ENCODE results near the gene CACNB4. TPM values are rescaled to one million over a fixed set of nuclear protein-coding genes. Genes with fewer than 3 reads are reported as not detected.

The CACNB4 gene
- total and polyA plus RNA-seq, 9 of the 15 experiments (the other 6 are each of a cell fraction or from before 2014, with no cell fraction given): 0.01 to 0.20 (median 0.04) TPM; not detected in 1

- TF ChIP-seq CUX1 (CRISPR knock-in tag; IDR thresholded peaks at IDR 0.05) (no peak), HDAC1 (IDR thresholded peaks at IDR 0.05) (peak in 1 of 2 experiments; percentile 97; a peak in 2 of 4 replicates), KDM5B (IDR thresholded peaks at IDR 0.05; ENCODE audit: insufficient replicate concordance, low read depth, low read length) (no peak), EZH2 (IDR thresholded peaks at IDR 0.05; ENCODE audit: borderline replicate concordance, low read depth, low read length) (no peak), MAFK (IDR thresholded peaks at IDR 0.05; ENCODE audit: low read length) (peak; percentile 27; the same call in 1 of the 2 replicates), ESRRA (IDR thresholded peaks at IDR 0.05; ENCODE audit: borderline replicate concordance, low read depth) (peak; percentile 57; the same call in 1 of the 2 replicates), BACH1 (tag; IDR thresholded peaks at IDR 0.05) (0 out of 2 replicates have a peak, but pooled peaks have one; percentile 31), DPF2 (IDR thresholded peaks at IDR 0.05) (peak; percentile 82), ARID1B (IDR thresholded peaks at IDR 0.05) (peak; percentile 88), MLLT1 (IDR thresholded peaks at IDR 0.05) (peak in 1 of 2 experiments; percentile 51; a peak in 1 of 4 replicates)
- TF ChIP-seq, protein P1, sequence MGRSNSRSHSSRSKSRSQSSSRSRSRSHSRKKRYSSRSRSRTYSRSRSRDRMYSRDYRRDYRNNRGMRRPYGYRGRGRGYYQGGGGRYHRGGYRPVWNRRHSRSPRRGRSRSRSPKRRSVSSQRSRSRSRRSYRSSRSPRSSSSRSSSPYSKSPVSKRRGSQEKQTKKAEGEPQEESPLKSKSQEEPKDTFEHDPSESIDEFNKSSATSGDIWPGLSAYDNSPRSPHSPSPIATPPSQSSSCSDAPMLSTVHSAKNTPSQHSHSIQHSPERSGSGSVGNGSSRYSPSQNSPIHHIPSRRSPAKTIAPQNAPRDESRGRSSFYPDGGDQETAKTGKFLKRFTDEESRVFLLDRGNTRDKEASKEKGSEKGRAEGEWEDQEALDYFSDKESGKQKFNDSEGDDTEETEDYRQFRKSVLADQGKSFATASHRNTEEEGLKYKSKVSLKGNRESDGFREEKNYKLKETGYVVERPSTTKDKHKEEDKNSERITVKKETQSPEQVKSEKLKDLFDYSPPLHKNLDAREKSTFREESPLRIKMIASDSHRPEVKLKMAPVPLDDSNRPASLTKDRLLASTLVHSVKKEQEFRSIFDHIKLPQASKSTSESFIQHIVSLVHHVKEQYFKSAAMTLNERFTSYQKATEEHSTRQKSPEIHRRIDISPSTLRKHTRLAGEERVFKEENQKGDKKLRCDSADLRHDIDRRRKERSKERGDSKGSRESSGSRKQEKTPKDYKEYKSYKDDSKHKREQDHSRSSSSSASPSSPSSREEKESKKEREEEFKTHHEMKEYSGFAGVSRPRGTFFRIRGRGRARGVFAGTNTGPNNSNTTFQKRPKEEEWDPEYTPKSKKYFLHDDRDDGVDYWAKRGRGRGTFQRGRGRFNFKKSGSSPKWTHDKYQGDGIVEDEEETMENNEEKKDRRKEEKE (IDR thresholded peaks at IDR 0.05; ENCODE audit: borderline replicate concordance in 1 of 2, control insufficient read depth in 1 of 2, low read depth in 2 of 2, low read length in 1 of 2): no peak
- TF ChIP-seq, protein P2, sequence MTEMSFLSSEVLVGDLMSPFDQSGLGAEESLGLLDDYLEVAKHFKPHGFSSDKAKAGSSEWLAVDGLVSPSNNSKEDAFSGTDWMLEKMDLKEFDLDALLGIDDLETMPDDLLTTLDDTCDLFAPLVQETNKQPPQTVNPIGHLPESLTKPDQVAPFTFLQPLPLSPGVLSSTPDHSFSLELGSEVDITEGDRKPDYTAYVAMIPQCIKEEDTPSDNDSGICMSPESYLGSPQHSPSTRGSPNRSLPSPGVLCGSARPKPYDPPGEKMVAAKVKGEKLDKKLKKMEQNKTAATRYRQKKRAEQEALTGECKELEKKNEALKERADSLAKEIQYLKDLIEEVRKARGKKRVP (CRISPR knock-in tag; IDR thresholded peaks at IDR 0.05): peak; percentile 42; the same call in 1 of the 2 replicates
- TF ChIP-seq, protein P3, sequence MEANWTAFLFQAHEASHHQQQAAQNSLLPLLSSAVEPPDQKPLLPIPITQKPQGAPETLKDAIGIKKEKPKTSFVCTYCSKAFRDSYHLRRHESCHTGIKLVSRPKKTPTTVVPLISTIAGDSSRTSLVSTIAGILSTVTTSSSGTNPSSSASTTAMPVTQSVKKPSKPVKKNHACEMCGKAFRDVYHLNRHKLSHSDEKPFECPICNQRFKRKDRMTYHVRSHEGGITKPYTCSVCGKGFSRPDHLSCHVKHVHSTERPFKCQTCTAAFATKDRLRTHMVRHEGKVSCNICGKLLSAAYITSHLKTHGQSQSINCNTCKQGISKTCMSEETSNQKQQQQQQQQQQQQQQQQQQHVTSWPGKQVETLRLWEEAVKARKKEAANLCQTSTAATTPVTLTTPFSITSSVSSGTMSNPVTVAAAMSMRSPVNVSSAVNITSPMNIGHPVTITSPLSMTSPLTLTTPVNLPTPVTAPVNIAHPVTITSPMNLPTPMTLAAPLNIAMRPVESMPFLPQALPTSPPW (CRISPR knock-in tag; IDR thresholded peaks at IDR 0.05): 0 out of 2 replicates have a peak, but pooled peaks have one; percentile 17
These were observed 35.8 kb upstream of the CACNB4 start (continued) for GRCh38 chr2:152134488-152135280.

Data from K562 (cell line).